CD1c-positive myeloid dendritic cell (primary cell): ENCODE results near the gene KRTAP5-8.
"Not testable (repeated sequence)": the region's sequence is repeated elsewhere in the genome, so short reads cannot be mapped to it uniquely, and the experiment has no call there.

ENCODE experiments used
- DNase-seq: peaks from one replicate; pipeline ENCODE4 v3.0.0-alpha.2; 2016; ENCODE audit errors: extremely low spot score

The KRTAP5-8 gene

DNA sequence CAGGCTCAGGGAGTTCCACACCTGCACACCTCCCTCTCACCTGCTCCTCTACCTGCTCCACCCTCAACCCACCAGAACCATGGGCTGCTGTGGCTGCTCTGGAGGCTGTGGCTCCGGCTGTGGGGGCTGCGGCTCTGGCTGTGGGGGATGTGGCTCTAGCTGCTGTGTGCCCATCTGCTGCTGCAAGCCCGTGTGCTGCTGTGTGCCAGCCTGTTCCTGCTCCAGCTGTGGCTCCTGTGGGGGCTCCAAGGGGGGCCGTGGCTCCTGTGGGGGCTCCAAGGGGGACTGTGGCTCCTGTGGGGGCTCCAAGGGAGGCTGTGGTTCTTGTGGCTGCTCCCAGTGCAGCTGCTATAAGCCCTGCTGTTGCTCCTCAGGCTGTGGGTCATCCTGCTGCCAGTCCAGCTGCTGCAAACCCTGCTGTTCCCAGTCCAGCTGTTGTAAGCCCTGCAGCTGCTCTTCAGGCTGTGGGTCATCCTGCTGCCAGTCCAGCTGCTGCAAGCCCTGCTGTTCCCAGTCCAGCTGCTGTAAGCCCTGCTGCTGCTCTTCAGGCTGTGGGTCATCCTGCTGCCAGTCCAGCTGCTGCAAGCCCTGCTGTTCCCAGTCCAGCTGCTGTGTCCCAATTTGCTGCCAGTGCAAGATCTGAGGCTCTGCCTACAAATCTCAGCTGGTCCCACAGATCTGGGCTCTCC lies at the start of gene KRTAP5-8:
KRTAP5-8 (plus strand) TSS at position 49 of the 689 bp plus-strand sequence; CDS start at position 80, 31 bp downstream.
- DNase-seq = not testable (repeated sequence)

- DNase-seq = no peak
These were observed 49.0 kb upstream of the KRTAP5-8 start for GRCh38 chr11:71488681-71489270.

GRCh38 chr11:71489311-71490043 lies 48.3 kb upstream of the KRTAP5-8 start:
- no peak for DNase-seq

DNA sequence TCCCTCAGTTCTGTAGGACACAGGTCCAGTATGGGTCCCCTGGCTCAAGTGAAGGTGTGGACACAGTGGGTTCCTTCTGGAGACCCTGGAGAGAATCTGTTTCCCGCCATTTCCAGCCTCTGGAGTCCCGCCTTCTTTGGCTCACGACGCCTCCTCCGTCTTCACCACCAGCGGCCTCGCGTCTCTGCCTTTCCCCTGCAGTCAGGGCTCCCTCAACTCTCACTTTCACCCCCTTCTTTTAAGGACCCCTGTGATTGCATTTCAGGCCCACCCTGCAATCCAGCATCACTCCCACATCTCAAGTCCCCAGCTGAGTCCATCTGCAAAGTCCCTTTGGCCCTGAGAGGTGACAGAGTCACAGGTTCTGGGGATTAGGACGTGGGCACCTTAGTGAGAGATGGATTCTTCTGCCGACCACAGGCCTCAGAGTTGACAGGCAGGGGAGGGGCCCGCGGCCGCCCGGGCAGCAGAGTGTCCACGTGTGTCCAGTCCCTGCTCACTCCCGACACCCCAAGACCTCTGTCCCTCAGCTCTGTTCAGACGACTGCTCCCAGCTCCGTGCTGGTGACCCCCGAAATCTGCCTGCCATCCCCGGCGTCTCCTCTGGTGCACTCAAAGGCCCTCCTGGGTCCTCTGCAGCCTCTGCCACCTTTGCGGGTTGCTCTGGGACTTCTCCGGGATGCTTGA lies 47.6 kb upstream of the KRTAP5-8 start:
- DNase-seq = no peak

- no peak for DNase-seq
These were observed 47.0 kb upstream of the KRTAP5-8 start for GRCh38 chr11:71490731-71491390.

- no peak for DNase-seq
These were observed 46.3 kb upstream of the KRTAP5-8 start for GRCh38 chr11:71491531-71491930.

- no peak for DNase-seq
These were observed 45.9 kb upstream of the KRTAP5-8 start for GRCh38 chr11:71491940-71492339.

GRCh38 chr11:71495286-71496230 lies 42.3 kb upstream of the KRTAP5-8 start:
- DNase-seq = no peak

- DNase-seq = no peak
These were observed 41.4 kb upstream of the KRTAP5-8 start for GRCh38 chr11:71496421-71496820.

DNA sequence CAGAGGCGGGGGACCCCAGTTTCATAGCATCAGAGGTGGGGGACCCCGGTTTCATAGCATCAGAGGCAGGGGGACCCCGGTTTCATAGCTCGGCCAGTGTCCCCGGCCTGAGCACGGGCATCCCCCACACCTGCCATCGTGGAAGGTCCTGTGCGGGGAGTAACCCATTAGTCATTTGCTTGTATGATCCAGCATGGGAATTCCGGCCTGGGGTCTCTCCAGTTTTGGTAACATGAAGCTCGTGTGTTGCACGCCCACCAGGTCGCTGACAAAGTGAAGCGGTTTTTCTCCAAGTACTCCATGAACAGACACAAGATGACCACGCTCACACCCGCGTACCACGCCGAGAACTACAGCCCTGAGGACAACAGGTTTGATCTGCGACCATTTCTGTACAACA lies 39.7 kb upstream of the KRTAP5-8 start:
- no peak for DNase-seq

- no peak for DNase-seq
These were observed 38.7 kb upstream of the KRTAP5-8 start for GRCh38 chr11:71499125-71499524.

DNA sequence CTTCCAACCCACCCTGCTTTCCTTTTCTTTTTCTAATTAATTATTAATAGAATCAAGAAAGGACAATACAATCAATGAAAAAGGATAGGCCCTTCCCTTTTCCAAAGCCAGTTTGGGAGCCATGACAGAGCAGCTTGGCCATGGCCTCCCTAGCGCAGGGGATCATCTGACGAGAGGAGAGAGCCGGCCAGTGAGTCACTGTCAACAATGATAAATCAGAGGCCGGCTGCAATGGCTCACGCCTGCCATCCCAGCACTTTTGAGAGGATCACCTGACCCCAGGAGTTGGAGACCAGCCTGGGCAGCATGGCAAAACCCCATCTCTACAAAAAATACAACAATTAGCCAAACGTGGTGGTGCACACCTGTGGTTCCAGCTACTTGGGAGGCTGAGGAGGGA lies 38.3 kb upstream of the KRTAP5-8 start:
- no peak for DNase-seq

DNA sequence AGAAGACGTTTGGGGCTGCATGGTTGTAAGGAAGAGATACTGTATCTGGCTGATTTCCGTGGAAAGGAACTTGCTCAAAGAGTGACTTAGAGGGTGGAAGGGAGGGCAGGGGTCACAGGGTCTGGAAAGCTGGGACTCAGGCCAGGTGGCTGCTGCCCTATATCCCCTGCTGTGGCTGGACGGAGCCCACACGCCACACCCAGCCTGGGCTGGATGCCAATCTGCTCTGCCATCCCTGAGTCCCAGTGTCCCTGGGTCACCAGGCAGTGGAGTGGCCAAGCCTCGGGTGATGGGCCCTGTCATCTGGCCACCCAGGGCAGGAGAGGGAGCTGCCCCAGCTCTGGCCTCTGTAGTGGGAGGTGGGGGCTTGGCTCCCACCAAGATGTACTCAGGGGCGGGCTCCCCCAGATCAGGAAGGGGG lies 37.2 kb upstream of the KRTAP5-8 start:
- DNase-seq = no peak

GRCh38 chr11:71501071-71501985 lies 36.5 kb upstream of the KRTAP5-8 start:
- DNase-seq = no peak

DNA sequence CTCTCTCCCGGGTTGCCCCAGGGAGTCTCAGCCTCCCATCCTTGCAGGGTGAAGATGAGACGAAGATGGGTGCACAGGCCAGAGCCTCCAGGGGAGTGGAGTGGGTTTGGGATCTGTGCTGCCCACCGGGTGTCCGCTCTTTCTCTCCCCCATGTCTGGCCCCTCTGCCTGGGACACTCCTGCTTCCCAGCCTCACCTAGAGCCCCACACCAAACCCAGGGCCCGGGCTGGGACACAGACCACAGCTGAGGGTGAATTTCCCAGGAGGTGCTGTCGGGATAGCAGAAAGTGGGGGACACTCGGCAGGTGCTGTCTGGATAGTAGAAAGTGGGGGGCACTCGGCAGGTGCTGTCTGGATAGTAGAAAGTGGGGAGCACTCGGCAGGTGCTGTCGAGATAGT lies 35.8 kb upstream of the KRTAP5-8 start:
- DNase-seq = no peak

DNA sequence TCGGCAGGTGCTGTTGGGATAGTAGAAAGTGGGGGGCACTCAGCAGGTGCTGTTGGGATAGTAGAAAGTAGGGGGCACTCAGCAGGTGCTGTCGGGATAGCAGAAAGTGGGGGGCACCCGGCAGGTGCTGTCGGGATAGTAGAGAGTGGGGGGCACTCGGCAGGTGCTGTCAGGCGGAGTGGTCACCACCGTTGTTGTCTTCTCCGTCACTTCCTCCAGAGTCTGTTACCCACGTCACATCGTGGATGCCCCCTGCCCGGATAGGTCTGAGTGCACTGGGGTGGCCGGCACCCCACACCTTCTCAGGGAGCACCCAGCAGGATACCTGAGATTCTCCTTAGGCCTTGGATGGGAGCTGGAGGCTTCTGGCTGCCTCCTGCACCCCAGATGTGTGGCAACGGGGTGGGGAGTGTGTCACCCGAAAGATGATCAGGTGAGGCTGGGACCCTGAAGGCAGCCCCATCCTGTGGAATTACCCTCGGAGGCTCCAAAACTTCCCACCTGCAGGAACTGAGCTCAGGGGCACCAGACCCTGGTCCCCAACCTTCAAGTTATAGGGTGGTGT lies 34.9 kb upstream of the KRTAP5-8 start:
- no peak for DNase-seq

GRCh38 chr11:71504531-71504930 lies 33.3 kb upstream of the KRTAP5-8 start:
- DNase-seq = no peak

DNA sequence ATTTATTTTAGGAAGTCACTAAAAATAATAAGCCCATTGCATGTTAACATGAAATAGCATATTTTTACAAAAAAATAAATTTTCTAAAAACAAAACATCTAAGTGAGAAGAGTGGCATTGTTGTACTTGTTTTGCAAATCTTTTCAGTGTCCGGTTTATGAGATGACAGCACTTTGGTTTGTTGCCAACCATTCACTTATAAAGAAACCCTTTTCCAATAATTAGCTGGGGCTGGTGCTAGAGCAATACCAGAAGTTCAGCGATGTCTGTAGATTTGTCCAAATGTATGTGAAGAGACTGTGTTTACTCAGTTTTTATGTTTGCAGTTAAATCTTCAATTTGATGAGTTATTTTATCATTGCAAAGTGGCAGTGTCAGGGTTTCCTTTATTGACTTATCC lies 32.8 kb upstream of the KRTAP5-8 start:
- DNase-seq = no peak

DNA sequence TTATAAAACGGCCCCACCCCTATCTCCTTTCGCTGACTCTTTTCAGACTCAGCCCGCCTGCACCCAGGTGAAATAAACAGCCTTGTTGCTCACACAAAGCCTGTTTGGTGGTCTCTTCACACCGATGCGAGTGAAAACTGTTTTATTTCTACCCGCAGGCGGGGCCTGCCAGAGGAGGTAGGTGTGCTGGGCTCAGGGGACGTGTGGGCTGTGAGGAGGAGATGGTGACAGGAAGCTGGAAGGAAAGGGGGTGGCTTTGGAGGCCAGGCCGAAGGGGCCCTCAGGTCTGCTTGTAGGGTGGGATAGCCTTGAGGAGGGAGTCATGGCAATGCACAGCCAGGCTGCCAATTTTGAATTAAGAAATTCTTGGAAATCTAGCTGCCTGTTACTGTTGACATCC lies 32.0 kb upstream of the KRTAP5-8 start:
- DNase-seq = no peak
